Pancreas (tissue), 10 donors: Measurements from ENCODE around the gene RHBDL1. TPM values are rescaled to one million over a fixed set of nuclear protein-coding genes. Genes with fewer than 3 reads are reported as not detected.

Experiments
- ATAC-seq, 4 donors: fragments of 200-7000 bp; cut with Tn5 transposase; one replicate each; pipeline versions ENCODE4 v1.8.0 to v1.9.1; 2020; ENCODE audit warnings: mild to moderate bottlenecking in 4 of 4, moderate library complexity in 4 of 4
- DNase-seq, 6 donors: peaks; one replicate each; pipeline ENCODE4 v3.0.0-alpha.2; 2020
- FAIRE-seq: peaks from 2 replicates; lab custom pipeline; 2012; peaks lifted over from hg19 to GRCh38; lab: Jason Lieb, UNC
- H3K27ac ChIP-seq, 4 donors: fragments of 200-600 bp; sonication (generic); 1 replicate in 3 of 4; 2 replicates in 1 of 4; pipeline versions ENCODE4 v1.5.0 to v1.8.0; 2020
- H3K27me3 ChIP-seq, 4 donors: fragments of 200-600 bp; one replicate each; pipeline ENCODE4 v1.8.0; 2021
- H3K36me3 ChIP-seq, 3 donors: fragments of 200-600 bp; sonication (generic) in 1 of 3; one replicate each; pipeline versions ENCODE4 v1.5.0 to v1.8.0; 2020 to 2021
- H3K4me1 ChIP-seq, 3 donors: fragments of 200-600 bp; one replicate each; pipeline ENCODE4 v1.8.0; 2021
- H3K4me3 ChIP-seq, 4 donors: fragments of 200-600 bp; sonication (generic) in 2 of 4; one replicate each; pipeline versions ENCODE4 v1.5.0 to v1.8.0; 2020 to 2021
- H3K9me3 ChIP-seq, 4 donors: fragments of 200-600 bp; one replicate each; pipeline ENCODE4 v1.8.0; 2021
- CTCF ChIP-seq, 4 donors: fragments of 200-600 bp; sonication (generic) in 3 of 4; IDR thresholded peaks; one replicate each; pipeline versions ENCODE4 v1.5.0 to v1.8.0; 2021; ENCODE audit warnings: antibody characterized with exemption in 4 of 4
- WGBS, 2 donors: extraction: QIAGEN DNeasy Blood & Tissue Kit; methylation state at CpG; one replicate each; pipeline ENCODE4 v1.1.7; 2013; 5-methylcytosine and 5-hydroxymethylcytosine counted together
- intact Hi-C, 3 donors: fragments of 100-400 bp; cut with DNase I; formaldehyde crosslinking; loops; one replicate each; pipeline versions ENCODE4 v1.11.1 to v1.14.2; 2022
- polyA plus RNA-seq, 2 donors: library from polyadenylated mRNA; stranded (reverse); fragments of 200-250 nt; gene quantifications; one replicate each; pipeline ENCODE4 v1.2.3, GENCODE V29; 2013
- total RNA-seq, 6 donors: library from RNA; stranded (reverse); fragmentation: NEBNext Ultra II Directional in 4 of 6; extraction: Animal tissue kit (Norgen Biotek cat#: 25700) in 4 of 6; gene quantifications; one replicate each; pipeline versions ENCODE4 v1.2.1 to v1.2.4, GENCODE V29; 2021 to 2023
- donor health status: healthy with polysubstance abuse.
- donor health status: DM: no; HTN: no; CAD: no; lungs with moderate emphysema.
- donor health status: DM: no; HTN: no; CAD: no.
- donor health status: control.
- donor health status: control.
- donor health status: Bipolar disorder and iron deficiency.
- donor health status: DM: yes; HTN: yes; CAD: no.
- donor health status: DM: no; HTN: no; CAD: no.
- donor health status: DM: no; HTN: no; CAD: no.
- donor health status: DM: yes; HTN: yes; CAD: no.

RHBDL1 gene
- total and polyA plus RNA-seq, 8 donors = 0.28 to 5.1 (median 0.98) TPM

GRCh38 chr16:722835-723633, 47.6 kb downstream of the RHBDL1 start:
- 84% methylated on average over 22 to 24 of the region's 24 CpGs for WGBS, 2 donors
- intact Hi-C loops = no loop called here

GRCh38 chr16:723695-724094, 48.2 kb downstream of the RHBDL1 start:
- WGBS, 2 donors = 78 to 83% methylated on average over 9 of the region's 9 CpGs
- no peak for FAIRE-seq

More at GRCh38 chr16:722835-723633, 47.6 kb downstream of the RHBDL1 start:
- Histone ChIP-seq H3K4me1 (peaks cover 15 to 26% (median 20%) of the 10 kb centered on the region in 3 donors), H3K27ac (no peak overlapping the region), H3K4me3 (no peak overlapping the region), H3K9me3 (no peaks in the 10 kb centered on the region), H3K36me3 (no peaks in the 10 kb centered on the region), H3K27me3 (no peaks in the 10 kb centered on the region)
- no peak for ATAC-seq
- no peak for TF ChIP-seq CTCF (IDR thresholded peaks at IDR 0.05)
- FAIRE-seq = no peak
- DNase-seq = peak in 2 of 6 donors; percentile 42 to 82

GRCh38 chr16:724188-725040, 48.9 kb downstream of the RHBDL1 start:
- Histone ChIP-seq H3K27me3 (no peaks in the 10 kb centered on the region), H3K27ac (no peak overlapping the region), H3K4me1 (peaks cover 15 to 32% (median 24%) of the 10 kb centered on the region in 3 donors), H3K4me3 (no peak overlapping the region), H3K36me3 (no peaks in the 10 kb centered on the region), H3K9me3 (no peaks in the 10 kb centered on the region)
- intact Hi-C loops = no loop called here
- WGBS, 2 donors = 58 to 61% methylated on average over 26 to 29 of the region's 29 CpGs
- ATAC-seq (no peak), FAIRE-seq (no peak), DNase-seq (peak in 2 of 6 donors; percentile 37 to 78)
- no peak for TF ChIP-seq CTCF (IDR thresholded peaks at IDR 0.05)

More at GRCh38 chr16:723695-724094, 48.2 kb downstream of the RHBDL1 start:
- intact Hi-C loops = no loop called here
- no peaks in the 10 kb centered on the region for H3K9me3 ChIP-seq
- H3K36me3 ChIP-seq = no peaks in the 10 kb centered on the region
- no peak overlapping the region for H3K4me3 ChIP-seq
- no peaks in the 10 kb centered on the region for H3K27me3 ChIP-seq
- peaks cover 15 to 32% (median 25%) of the 10 kb centered on the region in 3 donors for H3K4me1 ChIP-seq
- no peak for TF ChIP-seq CTCF (IDR thresholded peaks at IDR 0.05)
- ATAC-seq (no peak), DNase-seq (peak in 1 of 6 donors; percentile 70)
- H3K27ac ChIP-seq = no peak overlapping the region

GRCh38 chr16:725041-725376, 49.5 kb downstream of the RHBDL1 start:
- FAIRE-seq (no peak), DNase-seq (no peak), ATAC-seq (no peak)
- H3K4me1 ChIP-seq = peaks cover 10 to 26% (median 18%) of the 10 kb centered on the region in 3 donors
- H3K9me3 ChIP-seq = no peaks in the 10 kb centered on the region
- TF ChIP-seq CTCF (IDR thresholded peaks at IDR 0.05) = no peak
- no peaks in the 10 kb centered on the region for H3K36me3 ChIP-seq
- H3K4me3 ChIP-seq = no peak overlapping the region
- WGBS, 2 donors = 62 to 77% methylated on average over 7 of the region's 7 CpGs
- no peaks in the 10 kb centered on the region for H3K27me3 ChIP-seq
- H3K27ac ChIP-seq = no peak overlapping the region
- intact Hi-C loops = no loop called here
